GM21390 (cell line): Measurements from ENCODE around the gene WDR74.

ENCODE experiments used
- ATAC-seq: cut with Tn5 transposase; IDR thresholded peaks from one replicate; pipeline ENCODE4 v1.9.1; 2021; ENCODE audit not compliant: unreplicated experiment

Gene WDR74

DNA sequence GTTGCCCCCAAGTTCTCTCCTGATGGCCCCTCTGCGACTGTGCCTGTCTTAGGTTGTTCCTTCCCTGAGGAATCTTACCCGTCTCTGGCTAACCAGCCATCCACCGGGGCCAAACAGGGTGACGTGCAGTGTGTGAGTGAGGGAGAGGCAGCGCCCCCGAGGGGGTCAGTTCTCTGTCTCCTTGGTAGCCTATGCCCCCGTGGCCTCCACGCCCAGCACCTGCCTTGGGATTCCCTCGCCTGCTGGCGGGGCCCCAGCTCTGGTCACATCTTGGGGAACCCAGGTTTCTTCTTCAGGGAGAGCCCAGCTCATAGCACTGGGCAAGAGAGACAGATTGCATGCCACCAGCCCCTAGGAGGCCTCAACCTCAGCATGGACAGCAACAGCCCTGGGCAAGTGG lies 39.9 kb downstream of the WDR74 start:
- ATAC-seq = no peak

DNA sequence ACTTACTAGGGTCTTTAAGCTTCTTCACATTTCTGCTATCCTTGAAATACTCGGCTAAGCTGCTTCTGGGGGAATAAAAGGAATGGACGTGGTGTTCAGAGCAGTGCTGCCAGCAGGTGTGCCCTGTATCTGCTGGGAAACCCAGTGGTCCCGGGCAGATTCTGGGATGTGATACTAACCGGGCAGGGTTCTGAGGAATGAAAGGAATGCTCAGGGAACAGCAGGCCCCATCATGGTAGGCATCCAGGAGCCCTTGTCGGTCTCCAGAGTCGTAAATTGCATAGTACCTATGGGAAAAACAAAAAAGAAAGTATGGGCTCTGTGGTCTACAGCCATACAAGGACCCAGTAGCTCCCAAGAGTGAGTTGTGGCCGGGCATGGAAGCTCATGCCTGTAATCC lies 43.1 kb downstream of the WDR74 start:
- no peak for ATAC-seq

DNA sequence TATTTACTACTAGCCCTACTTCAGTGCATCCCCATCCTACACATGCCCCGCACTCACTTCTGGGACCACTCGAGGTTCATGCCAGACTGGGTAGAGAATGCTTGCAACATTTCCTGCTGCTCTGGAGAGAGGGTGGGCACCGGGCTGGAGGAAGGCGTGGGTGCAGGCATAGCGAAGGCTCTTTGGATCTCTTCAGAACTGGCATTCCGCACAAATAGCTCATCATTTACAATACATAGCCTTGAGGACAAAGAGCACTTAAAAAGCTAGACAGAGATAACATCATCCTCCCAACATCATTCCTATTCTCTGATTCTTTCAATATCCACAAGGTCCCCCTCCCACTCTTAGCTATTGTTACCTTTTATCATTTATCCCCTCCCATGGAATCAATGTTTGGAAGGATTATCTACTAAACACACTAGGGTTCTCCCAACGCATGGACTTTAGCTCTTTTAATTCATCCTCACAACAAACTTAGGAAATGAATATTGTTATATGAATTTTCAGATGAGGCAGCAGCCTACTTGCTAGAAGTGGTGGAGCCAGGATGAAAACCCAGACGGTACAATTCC lies 45.1 kb downstream of the WDR74 start:
- ATAC-seq = no peak

DNA sequence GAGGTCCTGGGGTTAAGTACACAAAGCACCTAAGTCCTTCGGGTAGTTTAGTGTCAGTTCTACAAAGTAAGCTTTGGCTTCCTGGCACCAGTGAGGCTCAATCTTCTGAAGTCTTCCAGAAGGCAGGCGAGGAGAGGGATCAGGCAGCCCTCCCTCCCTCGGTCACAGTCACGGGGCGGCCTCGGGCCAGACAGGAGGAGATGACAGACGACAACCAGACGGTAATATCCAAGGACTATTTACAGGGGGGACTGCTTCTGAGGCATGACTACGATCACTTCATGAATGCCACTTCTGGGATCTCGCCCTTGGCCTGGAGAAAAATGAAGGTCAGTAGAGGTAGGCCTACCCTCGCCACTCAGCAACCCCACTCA lies 47.2 kb downstream of the WDR74 start:
- no peak for ATAC-seq

DNA sequence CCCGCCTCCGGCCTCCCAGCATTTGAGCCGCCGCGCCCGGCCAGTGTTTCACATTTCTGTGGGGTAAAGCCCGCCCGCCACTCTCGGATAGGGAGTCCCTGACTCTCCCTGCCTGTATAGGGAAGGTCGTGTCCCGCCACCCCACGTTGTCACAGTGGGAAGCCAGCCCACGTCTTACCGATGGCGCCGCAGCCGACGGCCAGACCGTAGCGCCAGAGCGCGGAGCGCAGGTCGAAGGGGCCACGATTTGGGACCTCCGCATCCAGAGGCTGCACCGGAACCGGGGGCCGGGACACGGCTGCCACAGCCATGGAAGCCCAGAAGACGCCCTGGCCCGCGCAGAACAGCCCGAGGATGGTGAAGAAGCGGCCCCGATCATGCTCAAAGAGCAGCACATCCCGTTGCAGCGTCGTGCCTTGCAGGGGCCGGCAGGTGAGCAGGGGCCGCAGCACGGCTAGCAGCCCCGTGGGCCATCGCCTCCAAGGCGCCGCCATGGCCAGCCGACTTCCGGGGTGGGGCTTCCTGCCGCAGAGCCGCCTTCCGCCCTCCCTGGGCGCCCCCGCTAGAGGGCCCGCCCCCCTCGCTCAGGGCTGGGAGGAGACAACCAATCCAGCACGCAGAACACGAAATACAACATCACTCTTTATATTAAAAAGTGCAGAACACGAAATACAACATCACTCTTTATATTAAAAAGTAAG lies 47.7 kb downstream of the WDR74 start, which contains the start of gene TMEM223:
TSS of gene TMEM223 (minus strand) at position 506 of the 701 bp plus-strand sequence. CDS start at position 494, 12 bp downstream.
- peak; percentile 69 for ATAC-seq

DNA sequence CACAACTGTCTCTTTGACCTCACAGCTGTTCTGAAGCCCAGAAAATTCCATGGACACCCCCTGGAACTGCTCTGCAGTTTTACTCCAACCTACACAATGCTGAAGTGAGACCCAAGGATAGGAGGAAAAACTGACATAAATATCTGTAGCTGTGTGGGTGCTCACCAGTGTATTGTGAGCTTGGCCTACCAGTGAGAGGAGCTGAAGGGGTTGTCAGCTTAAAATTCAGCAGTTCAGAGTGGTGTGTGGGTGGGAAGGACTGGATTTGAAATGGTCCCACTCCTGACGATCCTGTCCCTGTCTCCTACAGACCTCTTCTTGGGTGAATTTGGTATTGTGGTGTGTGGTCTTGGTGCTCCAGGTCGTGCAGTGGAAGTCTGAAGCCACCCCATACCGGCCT lies 49.8 kb downstream of the WDR74 start:
- ATAC-seq = no peak

DNA sequence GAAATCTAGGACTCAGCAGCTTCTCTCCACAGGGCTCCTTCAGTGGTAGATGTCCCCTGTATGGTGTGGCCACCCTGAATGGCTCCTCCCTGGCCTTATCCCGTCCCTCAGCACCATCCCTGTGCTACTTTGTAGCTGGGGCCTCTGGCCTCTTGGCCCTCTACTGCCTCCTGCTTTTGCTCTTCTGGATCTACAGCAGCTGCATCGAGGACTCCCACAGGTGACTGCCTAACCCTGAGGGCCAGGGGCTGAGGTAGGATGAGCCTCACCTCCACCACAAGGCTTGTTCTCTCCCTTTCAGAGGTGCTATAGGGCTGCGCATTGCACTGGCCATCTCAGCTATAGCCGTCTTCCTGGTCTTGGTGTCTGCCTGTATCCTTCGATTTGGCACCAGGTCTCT lies 50.4 kb downstream of the WDR74 start:
- ATAC-seq = no peak

DNA sequence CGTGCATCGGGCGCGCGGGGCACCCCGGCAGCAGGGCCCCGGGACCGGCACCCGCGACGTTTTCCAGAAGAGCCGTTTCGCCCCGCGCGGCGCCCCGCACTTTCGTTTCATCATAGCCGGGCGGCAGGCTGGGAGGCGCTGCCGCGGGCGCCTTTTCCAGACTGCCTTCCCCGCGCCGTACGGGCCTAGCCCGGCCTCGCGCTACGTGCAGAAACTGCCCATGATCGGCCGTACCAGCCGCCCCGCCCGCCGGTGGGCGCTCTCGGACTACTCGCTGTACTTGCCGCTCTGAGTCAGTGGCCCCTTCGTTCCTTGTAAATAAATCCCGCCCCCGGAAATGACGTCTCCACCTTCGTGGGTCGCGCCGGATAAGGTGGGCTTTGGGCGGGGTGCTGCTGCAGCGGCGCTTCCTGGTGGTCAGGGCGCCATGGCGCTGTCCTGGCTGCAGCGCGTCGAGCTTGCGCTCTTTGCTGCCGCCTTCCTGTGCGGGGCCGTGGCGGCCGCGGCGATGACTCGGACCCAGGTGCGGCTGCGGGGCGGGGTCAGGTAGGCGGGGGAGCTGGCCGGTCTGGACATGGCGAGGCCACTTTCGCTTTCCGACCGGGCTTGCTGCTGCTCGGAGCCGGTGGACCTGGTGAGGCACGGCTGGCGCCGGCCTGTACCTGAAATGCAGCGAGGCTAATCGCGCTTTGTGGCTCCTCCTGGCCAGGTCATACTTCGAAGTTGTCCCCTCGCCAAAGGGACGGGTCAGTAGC lies 52.2 kb downstream of the WDR74 start, which contains the start of gene TMEM179B:
TSS of gene TMEM179B (plus strand) at position 398 of the 755 bp plus-strand sequence. CDS start at position 428, 30 bp downstream.
- ATAC-seq = peak; percentile 58

DNA sequence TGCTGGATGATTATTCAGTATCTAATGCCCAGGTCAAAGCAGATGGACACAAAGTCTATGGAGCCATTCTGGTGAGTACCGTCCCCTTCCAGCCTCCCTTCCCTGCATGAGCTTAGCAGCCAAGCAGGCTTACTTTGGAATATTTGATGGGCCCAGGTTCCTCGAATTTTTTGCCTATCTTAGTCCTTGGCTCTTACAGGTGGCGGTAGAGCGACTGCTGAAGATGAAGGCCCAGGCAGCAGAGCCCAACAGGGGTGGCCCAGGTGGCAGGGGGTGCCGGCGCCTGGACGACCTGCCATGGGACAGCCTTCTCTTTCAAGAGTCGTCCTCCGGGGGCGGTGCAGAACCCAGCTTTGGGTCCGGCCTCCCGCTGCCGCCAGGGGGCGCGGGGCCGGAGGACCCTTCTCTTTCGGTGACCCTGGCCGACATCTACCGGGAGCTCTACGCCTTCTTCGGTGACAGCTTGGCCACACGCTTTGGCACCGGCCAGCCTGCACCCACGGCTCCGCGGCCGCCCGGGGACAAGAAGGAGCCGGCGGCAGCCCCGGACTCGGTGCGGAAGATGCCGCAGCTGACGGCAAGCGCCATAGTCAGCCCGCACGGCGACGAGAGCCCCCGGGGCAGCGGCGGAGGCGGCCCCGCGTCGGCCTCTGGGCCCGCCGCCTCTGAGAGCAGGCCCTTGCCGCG lies 52.9 kb downstream of the WDR74 start:
- peak; percentile 67 for ATAC-seq
